GM18505 (cell line): ENCODE measurements around the gene GPR151.

Experiments used
- ATAC-seq: cut with Tn5 transposase; IDR thresholded peaks from one replicate; pipeline ENCODE4 v1.9.1; 2021; ENCODE audit not compliant: unreplicated experiment
- POLR2A ChIP-seq: IDR thresholded peaks from 4 replicates; pipeline ENCODE4 v1.6.1; 2011; ENCODE audit warnings: borderline replicate concordance; ENCODE audit not compliant: insufficient read depth, insufficient read length; ENCODE audit errors: extremely low read depth

GPR151 gene

DNA sequence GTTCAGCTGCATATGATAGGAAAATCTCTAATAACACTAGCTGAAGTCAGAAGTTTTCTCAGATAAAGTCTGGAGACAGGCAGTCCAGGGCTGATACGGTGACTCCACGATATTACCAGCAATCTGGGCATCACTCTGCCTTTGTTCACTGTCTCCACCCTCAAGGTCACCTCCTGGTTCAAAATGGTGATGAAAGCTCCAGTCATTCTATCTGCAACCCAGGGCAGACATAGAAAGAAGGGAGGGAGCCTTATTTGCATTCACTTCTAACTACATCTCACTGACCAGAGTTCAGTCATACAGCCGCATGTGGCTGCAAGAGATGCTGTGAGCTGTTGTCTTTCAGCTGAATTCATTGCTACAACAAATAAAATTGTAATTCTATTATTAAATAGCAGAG, 22.4 kb upstream of the GPR151 start:
- no peak for ATAC-seq
- no peak for TF ChIP-seq POLR2A

- no peak for TF ChIP-seq POLR2A
- ATAC-seq: no peak
Measured at GRCh38 chr5:146533882-146534281, 17.9 kb upstream of the GPR151 start.

DNA sequence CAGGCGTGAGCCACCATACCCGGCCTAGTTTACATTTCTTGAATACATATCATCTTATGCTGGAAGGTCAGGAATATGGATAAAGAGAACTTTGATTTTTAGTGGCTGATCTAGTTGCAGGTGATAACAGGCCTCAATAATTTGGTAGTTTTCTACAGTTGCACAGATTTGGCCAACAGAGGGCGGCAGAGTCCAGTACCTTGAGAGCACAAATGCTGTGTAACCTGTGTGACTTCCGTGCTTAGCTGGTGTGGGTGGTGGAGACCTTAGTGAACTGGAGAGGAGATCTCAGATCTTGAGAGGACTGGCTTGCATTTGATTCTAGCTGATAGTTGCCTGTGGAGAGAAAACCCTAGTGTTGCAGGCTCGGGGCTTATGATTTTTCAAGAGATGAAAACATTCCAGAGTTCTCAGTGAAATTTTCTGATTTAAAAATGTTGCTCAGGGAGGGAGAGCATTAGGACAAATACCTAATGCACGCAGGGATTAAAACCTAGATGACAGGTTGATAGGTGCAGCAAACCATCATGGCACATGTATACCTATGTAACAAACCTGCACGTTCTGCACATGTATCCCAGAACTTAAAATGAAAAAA, 17.4 kb upstream of the GPR151 start:
- ATAC-seq: peak; percentile 96
- TF ChIP-seq POLR2A: no peak

DNA sequence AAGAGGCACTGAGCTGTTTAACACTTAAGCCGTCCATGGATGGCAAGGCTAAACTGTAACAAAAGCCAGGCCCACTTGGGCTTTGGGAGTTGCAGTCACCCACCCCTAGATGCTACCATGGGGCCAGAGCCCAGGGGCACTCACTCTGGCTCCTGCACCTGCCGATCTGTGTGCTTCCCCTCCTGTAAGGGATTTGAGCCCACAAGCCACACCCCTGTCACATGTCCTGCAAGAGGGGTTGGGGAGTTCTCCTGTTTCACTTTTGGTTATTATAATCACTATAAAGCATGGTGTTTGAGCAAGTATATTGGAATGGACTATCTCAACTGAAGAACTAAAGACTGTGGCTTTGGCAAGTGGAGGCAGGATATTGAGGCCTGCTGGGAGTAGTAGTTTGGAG, 14.0 kb upstream of the GPR151 start:
- no peak for TF ChIP-seq POLR2A
- peak; percentile 55 for ATAC-seq

DNA sequence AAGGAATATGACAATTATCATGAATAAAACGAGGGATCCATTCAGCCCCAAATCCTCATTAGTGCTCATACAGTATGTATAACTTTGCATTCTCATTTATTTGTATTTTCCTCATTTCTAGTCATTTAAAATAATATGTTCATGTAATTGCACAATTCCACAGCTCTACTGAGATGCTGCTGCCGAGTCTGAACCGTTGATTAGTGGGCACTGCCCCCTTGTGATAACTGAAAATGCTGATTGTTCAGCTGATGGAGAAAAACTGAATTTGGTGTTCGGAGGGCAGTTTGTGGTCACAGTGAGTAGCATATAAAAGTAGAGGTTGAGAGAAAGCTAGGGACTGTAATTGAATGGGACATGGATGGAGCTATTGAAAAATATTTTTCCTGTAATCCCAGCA, 12.2 kb upstream of the GPR151 start:
- TF ChIP-seq POLR2A: no peak
- no peak for ATAC-seq

GRCh38 chr5:146527785-146528184, 11.8 kb upstream of the GPR151 start:
- no peak for TF ChIP-seq POLR2A
- no peak for ATAC-seq

- no peak for ATAC-seq
Measured at GRCh38 chr5:146523698-146524097, 7.7 kb upstream of the GPR151 start.

DNA sequence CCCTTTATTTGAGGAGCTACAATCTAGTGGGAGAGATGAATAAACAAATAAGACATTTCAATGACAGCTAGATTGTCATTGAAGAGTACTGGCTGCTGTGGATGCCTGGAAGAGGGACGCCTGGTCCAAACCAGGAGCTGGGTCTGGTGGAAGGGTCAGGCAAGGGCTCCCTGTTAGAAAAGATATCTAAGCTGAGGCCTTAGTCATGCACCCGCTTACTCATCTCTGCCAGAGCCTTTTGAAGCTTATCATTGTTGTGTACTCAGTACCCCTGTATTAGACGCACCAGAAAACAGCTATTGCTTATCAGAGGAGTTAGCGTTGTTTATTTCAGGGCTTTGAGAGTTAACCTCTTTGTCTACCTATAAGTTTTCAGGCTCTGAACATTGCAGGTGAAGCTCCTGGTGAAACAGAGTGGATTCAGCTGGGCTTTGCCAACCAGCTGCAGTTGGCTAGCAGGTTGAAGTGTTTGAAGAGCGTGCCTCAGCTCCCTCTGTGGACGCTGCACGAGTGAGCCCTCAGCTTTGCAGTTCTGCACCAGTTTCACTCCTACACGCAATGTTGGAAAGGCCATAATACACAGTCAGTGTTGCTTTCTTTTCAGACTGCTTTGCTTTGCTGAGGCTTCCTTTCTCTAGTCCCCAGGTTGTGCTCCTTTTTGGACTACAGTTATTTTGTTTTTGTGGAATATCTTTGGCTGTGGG, 5.6 kb upstream of the GPR151 start:
- no peak for ATAC-seq
- TF ChIP-seq POLR2A: no peak

More at GRCh38 chr5:146523698-146524097, 7.7 kb upstream of the GPR151 start:
- TF ChIP-seq POLR2A: no peak

DNA sequence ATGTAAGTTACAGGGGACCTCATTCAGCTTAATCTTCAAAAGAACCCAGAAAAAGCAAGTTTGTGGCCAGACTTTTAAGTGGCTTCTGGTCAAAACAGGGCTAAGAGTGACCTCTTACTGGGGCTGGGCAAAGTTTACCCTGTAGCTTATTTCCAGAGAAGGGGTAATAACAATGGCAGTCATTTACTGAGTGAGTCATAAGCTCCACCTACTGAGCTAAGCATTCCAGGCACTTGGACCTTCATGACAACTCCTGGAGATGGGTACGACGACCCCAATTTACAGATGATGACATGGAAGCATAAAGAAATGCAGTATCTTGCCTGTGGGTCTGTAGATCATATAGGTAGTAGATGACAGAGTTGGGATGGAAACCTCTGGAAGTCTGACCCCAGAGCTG, 4.7 kb upstream of the GPR151 start:
- ATAC-seq: no peak
- TF ChIP-seq POLR2A: no peak

DNA sequence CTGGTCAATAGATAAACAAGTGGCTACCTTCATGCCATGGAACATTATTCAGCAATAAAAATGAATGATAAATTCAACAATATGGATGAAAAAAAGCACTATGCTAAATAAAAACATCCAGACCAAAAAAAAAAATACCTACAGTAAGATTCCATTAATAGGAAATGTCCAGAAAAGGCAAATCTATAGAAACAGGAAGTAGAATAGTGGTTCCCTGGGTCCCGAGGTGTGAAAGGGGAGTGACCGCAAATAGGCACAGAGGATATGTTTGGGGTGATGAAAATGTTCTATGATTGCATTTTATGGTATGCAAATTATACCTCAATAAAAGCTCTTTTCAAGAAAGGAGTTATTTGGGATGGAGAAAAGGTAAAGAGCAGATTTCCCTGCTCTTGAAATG, 3.6 kb upstream of the GPR151 start:
- no peak for TF ChIP-seq POLR2A

GRCh38 chr5:146515473-146516150, 378 bp downstream of the GPR151 start:
- TF ChIP-seq POLR2A: no peak

More for the DNA sequence above, 3.6 kb upstream of the GPR151 start:
- no peak for ATAC-seq

DNA sequence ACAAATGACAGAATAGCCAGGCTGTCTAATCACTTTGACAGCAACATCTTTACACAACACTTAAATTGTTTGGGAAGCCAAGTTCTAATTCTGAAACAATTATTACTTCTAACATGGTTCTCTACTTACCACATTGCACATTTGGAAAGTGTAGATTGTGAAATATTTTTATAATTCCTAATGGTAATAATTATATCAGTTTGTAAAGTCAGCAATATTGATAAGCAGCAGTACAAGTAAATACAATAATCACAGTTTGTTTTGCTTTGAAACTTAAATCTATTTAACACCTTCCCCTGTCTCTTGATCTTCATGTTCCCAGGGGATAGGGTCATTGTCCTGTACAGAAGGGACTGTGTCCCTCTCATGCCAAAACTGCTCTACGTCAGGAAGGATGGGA, 1.4 kb downstream of the GPR151 start:
- TF ChIP-seq POLR2A: no peak
- ATAC-seq: no peak

More at GRCh38 chr5:146515473-146516150, 378 bp downstream of the GPR151 start:
- no peak for ATAC-seq

GRCh38 chr5:146513462-146513861, 2.5 kb downstream of the GPR151 start:
- TF ChIP-seq POLR2A: no peak
- no peak for ATAC-seq
